ENCODE measurements around the gene SLC27A1.
"Not testable (repeated sequence)": the region's sequence is repeated elsewhere in the genome, so short reads cannot be mapped to it uniquely, and the experiment has no call there.

The SLC27A1 gene

GRCh38 chr19:17486545-17487240 is 16.4 kb downstream of the SLC27A1 start:
- Histone ChIP-seq H3K4me3 (no peak overlapping the region), H3K4me1 (peaks cover 11% of the 10 kb centered on the region), H3K9me3 (no peaks in the 10 kb centered on the region), H3K27me3 (ENCODE audit: low read depth) (no peaks in the 10 kb centered on the region), H3K36me3 (replicated peaks) (no peaks in the 10 kb centered on the region)
- DNase-seq (ENCODE audit: low spot score in 2 of 2) = no peak
- in situ Hi-C loops (cut with MboI; ENCODE audit: low sequenced_read_pairs) = no loop called here

- in situ Hi-C loops (cut with MboI; ENCODE audit: low sequenced_read_pairs) = no loop called here
- no peaks in the 10 kb centered on the region for H3K9me3 ChIP-seq
- no peak overlapping the region for H3K4me3 ChIP-seq
- H3K36me3 ChIP-seq (replicated peaks) = no peaks in the 10 kb centered on the region
- DNase-seq (ENCODE audit: low spot score in 2 of 2) = no peak
- H3K27me3 ChIP-seq (ENCODE audit: low read depth) = no peaks in the 10 kb centered on the region
- H3K4me1 ChIP-seq = peaks cover 11% of the 10 kb centered on the region
Measured at GRCh38 chr19:17487284-17488121, 17.2 kb downstream of the SLC27A1 start.

- Histone ChIP-seq H3K27me3 (ENCODE audit: low read depth) (no peaks in the 10 kb centered on the region), H3K4me3 (peak overlapping the region; percentile 31)
- in situ Hi-C loops (cut with MboI; ENCODE audit: low sequenced_read_pairs) = no loop called here
Measured at GRCh38 chr19:17488593-17489391, 18.5 kb downstream of the SLC27A1 start.

GRCh38 chr19:17489392-17490030 is 19.2 kb downstream of the SLC27A1 start:
- Histone ChIP-seq H3K4me1 (peaks cover 11% of the 10 kb centered on the region), H3K36me3 (replicated peaks) (no peaks in the 10 kb centered on the region), H3K27me3 (ENCODE audit: low read depth) (no peaks in the 10 kb centered on the region), H3K9me3 (no peaks in the 10 kb centered on the region), H3K4me3 (no peak overlapping the region)
- in situ Hi-C loops (cut with MboI; ENCODE audit: low sequenced_read_pairs) = no loop called here
- no peak for DNase-seq (ENCODE audit: low spot score in 2 of 2)

More at GRCh38 chr19:17488593-17489391, 18.5 kb downstream of the SLC27A1 start:
- Histone ChIP-seq H3K9me3 (no peaks in the 10 kb centered on the region), H3K4me1 (peaks cover 11% of the 10 kb centered on the region), H3K36me3 (replicated peaks) (no peaks in the 10 kb centered on the region)
- peak; percentile 94 to 100 for DNase-seq (ENCODE audit: low spot score in 2 of 2)

- Histone ChIP-seq H3K27me3 (ENCODE audit: low read depth) (no peaks in the 10 kb centered on the region), H3K4me1 (peaks cover 11% of the 10 kb centered on the region), H3K9me3 (no peaks in the 10 kb centered on the region), H3K36me3 (replicated peaks) (no peaks in the 10 kb centered on the region), H3K4me3 (no peak overlapping the region)
- in situ Hi-C loops (cut with MboI; ENCODE audit: low sequenced_read_pairs) = no loop called here
- DNase-seq (ENCODE audit: low spot score in 2 of 2) = no peak
Measured at GRCh38 chr19:17490411-17490810, 20.1 kb downstream of the SLC27A1 start.

GRCh38 chr19:17491287-17491686 is 21.0 kb downstream of the SLC27A1 start:
- Histone ChIP-seq H3K4me3 (no peak overlapping the region), H3K27me3 (ENCODE audit: low read depth) (no peaks in the 10 kb centered on the region), H3K4me1 (peaks cover 11% of the 10 kb centered on the region), H3K36me3 (replicated peaks) (no peaks in the 10 kb centered on the region), H3K9me3 (no peaks in the 10 kb centered on the region)
- no peak for DNase-seq (ENCODE audit: low spot score in 2 of 2)
- in situ Hi-C loops (cut with MboI; ENCODE audit: low sequenced_read_pairs) = no loop called here

- Histone ChIP-seq H3K9me3 (no peaks in the 10 kb centered on the region), H3K4me3 (no peak overlapping the region), H3K36me3 (replicated peaks) (no peaks in the 10 kb centered on the region), H3K4me1 (peaks cover 7% of the 10 kb centered on the region), H3K27me3 (ENCODE audit: low read depth) (no peaks in the 10 kb centered on the region)
- in situ Hi-C loops (cut with MboI; ENCODE audit: low sequenced_read_pairs) = no loop called here
- no peak for DNase-seq (ENCODE audit: low spot score in 2 of 2)
Measured at GRCh38 chr19:17495639-17496296, 25.4 kb downstream of the SLC27A1 start.

GRCh38 chr19:17496337-17496997 is 26.1 kb downstream of the SLC27A1 start:
- in situ Hi-C loops (cut with MboI; ENCODE audit: low sequenced_read_pairs) = no loop called here
- DNase-seq (ENCODE audit: low spot score in 2 of 2) = peak; percentile 70 to 91
- Histone ChIP-seq H3K4me1 (peaks cover 7% of the 10 kb centered on the region), H3K27me3 (ENCODE audit: low read depth) (no peaks in the 10 kb centered on the region), H3K9me3 (no peaks in the 10 kb centered on the region), H3K36me3 (replicated peaks) (no peaks in the 10 kb centered on the region), H3K4me3 (no peak overlapping the region)

- Histone ChIP-seq H3K4me1 (peaks cover 7% of the 10 kb centered on the region), H3K9me3 (no peaks in the 10 kb centered on the region), H3K27me3 (ENCODE audit: low read depth) (no peaks in the 10 kb centered on the region), H3K36me3 (replicated peaks) (no peaks in the 10 kb centered on the region), H3K4me3 (no peak overlapping the region)
- in situ Hi-C loops (cut with MboI; ENCODE audit: low sequenced_read_pairs) = no loop called here
- DNase-seq (ENCODE audit: low spot score in 2 of 2) = no peak
Measured at GRCh38 chr19:17497149-17497798, 26.9 kb downstream of the SLC27A1 start.

- H3K36me3 ChIP-seq (replicated peaks); H3K27me3 ChIP-seq (ENCODE audit: low read depth); H3K9me3 ChIP-seq; H3K4me3 ChIP-seq; H3K4me1 ChIP-seq; in situ Hi-C loops (cut with MboI; ENCODE audit: low sequenced_read_pairs): not testable (repeated sequence)
- DNase-seq (ENCODE audit: low spot score in 2 of 2) = peak in 1 of 2 experiments; percentile 42
Measured at GRCh38 chr19:17499025-17499424, 28.7 kb downstream of the SLC27A1 start.

GRCh38 chr19:17499648-17500446 is 29.5 kb downstream of the SLC27A1 start:
- H3K9me3 ChIP-seq = no peaks in the 10 kb centered on the region
- peaks cover 7% of the 10 kb centered on the region for H3K4me1 ChIP-seq
- no peaks in the 10 kb centered on the region for H3K36me3 ChIP-seq (replicated peaks)
- H3K27me3 ChIP-seq (ENCODE audit: low read depth) = no peaks in the 10 kb centered on the region
- no peak for DNase-seq (ENCODE audit: low spot score in 2 of 2)
- H3K4me3 ChIP-seq = no peak overlapping the region
- in situ Hi-C loops (cut with MboI; ENCODE audit: low sequenced_read_pairs) = no loop called here
